HG02885 (cell line): ENCODE data around the gene SBF2.
"Not testable (repeated sequence)": the region's sequence is repeated elsewhere in the genome, so short reads cannot be mapped to it uniquely, and the experiment has no call there.

Experiments used
- ATAC-seq: cut with Tn5 transposase; IDR thresholded peaks from one replicate; pipeline ENCODE4 v1.9.1; 2021; ENCODE audit warnings: mild to moderate bottlenecking; ENCODE audit not compliant: unreplicated experiment, poor library complexity

SBF2 gene

DNA sequence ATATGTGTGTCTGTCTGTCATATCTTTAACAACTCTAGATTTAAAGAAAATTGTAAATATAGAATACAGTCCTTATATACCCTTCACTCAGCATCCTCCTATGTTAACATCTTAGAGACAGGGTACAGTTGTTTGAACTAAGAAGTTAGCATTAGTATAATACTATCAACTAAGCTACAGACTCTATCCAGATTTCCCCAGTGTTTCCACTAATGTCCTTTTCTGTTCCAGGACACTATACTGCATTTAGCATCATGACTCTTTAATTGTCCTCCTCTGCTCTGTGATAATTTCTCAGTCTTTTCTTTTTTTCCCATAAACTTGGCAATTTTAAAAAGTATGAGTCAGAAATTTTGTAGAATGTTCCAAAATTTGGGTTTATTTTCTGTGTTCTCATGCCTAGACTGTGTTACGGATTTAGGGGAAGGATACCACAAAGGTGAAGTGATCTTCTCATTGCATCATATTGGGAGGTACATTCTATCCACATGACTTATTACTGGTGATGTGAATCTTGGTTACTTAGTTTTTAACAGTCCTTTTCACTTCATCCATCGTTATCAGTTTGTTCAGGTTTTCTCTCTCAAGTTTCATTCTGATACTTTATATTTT lies 168.4 kb downstream of the SBF2 start:
- ATAC-seq: no peak

DNA sequence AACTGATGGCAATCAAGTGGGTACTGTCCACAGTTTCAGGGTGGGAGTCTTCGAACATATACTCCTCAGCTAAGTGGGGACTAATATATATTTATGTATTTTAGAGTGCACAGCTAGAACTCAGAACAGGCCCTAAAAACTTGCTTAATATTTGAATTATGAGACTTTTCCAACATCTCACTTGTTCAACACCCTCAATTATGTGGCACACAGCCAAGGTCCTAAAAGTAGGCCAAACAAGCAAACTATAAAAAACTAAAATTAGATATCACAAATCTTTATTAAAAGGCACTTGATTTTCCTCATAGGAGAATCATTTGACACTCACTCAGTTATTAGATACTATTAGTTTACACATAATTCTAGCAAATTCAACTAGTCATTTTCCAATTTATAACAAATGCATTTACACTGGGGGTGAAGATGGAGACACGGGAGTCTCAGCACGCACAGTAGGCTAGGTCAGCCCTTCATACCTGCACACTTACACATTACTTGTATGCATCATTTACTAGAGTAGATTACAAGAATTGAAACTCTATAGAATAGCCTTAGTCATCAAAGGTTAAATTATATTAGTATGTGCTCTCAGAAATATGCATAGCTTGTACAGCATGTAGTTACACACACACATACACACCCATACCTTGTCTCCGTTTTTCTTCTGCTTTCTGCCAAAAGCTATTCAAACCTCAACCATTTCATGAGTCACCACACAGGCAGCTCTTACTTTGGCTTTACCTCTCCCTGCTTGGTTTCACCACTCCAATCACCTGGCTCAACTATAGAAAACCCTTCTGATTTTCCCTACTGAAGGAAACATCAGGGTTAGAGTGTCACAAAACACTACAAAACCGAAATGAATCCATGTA lies 171.5 kb downstream of the SBF2 start:
- no peak for ATAC-seq

- no peak for ATAC-seq
These were observed 175.2 kb downstream of the SBF2 start for GRCh38 chr11:10118865-10119264.

DNA sequence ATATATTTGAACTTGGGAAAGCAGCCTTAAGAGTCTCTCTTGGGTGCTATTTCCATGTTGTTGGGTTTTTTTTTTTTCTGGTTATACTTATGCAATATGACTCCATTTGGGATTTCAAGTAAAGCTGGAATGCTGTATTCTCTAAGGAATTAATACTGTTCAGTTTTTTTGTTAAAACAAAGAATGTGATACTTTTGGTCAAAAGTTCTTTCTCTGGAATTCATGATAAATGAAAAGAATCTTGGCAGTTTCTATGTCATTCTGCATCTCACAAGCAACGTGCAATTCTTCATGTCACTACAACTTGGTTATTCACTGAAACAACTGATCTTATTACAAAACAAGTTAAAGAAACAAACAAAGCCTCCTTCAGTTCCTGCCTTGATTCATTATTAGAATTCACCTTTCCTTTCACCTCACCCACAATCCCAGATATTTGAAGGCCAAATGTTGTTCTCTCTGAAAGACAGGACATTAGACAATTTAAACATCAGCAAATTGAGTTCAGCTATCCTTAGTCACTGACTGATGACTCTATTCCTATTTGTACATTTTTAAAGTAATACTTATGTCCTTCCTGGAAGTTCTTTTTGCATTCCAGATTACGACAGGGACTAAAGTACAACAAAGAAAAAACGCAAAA lies 176.2 kb downstream of the SBF2 start:
- no peak for ATAC-seq

- no peak for ATAC-seq
These were observed 177.4 kb downstream of the SBF2 start for GRCh38 chr11:10116588-10116987.

- ATAC-seq: no peak
These were observed 179.2 kb downstream of the SBF2 start for GRCh38 chr11:10114593-10115404.

DNA sequence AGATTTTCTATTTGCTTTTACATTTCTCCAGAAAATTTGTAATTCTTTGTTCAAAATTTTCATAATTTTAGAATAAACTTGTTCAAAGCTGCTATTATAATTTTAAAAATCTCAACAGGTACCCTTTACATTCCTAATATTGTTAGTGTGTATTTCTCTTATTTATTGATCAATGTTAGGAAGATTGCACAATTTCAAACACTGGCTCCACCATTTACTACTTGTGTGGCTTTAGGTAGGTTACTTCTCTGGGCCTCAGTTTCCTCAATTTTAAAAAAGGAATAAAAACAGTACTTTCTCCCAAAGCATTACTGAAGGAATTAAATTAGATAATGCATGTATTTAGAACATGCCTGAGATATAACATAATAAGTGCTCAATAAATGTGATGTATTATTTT lies 180.2 kb downstream of the SBF2 start:
- ATAC-seq: no peak

GRCh38 chr11:10109806-10110205 lies 184.2 kb downstream of the SBF2 start:
- ATAC-seq: no peak

GRCh38 chr11:10108915-10109680 lies 184.9 kb downstream of the SBF2 start:
- ATAC-seq: no peak

DNA sequence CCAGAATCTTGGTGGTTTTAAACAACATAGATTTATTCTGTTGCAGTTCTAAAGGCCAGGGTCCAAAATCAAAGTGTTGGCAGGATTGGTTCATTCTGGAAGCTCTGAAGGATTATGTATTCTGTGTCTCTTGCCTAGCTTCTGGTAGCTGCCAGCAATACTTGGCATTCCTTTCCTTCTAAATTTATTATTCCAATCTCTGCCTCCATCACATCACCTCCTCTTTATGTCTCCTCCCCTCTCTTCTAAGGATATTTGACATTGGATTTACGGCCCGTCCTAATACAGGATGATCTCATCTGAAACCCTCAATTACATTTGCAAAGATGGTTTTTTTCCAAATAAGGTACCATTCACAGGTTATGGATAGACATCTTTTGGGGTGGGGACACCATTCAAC lies 186.5 kb downstream of the SBF2 start:
- ATAC-seq: no peak

GRCh38 chr11:10097615-10098014 lies 196.4 kb downstream of the SBF2 start:
- no peak for ATAC-seq

DNA sequence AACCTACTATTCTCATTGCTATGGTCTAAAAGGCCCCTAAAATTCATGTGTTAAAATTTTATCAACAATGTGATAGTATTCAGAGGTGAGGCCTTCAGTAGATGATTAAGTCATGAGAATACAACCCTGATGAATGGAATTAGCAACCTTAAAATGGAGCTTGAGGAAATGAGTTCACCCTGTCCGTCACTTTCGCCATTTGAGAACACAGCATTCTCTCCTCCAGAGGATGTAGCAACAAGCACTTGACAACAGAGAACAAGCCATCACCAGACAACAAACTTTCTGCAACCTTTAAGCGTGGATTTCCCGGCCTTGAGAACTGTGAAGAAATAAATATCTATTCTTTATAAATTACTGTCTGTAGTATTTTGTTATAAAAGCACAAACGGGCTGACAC lies 197.0 kb downstream of the SBF2 start:
- no peak for ATAC-seq

GRCh38 chr11:10095412-10096208 lies 198.4 kb downstream of the SBF2 start:
- no peak for ATAC-seq

GRCh38 chr11:10092426-10092825 lies 201.6 kb downstream of the SBF2 start:
- ATAC-seq: no peak

GRCh38 chr11:10091314-10092045 lies 202.5 kb downstream of the SBF2 start:
- no peak for ATAC-seq

DNA sequence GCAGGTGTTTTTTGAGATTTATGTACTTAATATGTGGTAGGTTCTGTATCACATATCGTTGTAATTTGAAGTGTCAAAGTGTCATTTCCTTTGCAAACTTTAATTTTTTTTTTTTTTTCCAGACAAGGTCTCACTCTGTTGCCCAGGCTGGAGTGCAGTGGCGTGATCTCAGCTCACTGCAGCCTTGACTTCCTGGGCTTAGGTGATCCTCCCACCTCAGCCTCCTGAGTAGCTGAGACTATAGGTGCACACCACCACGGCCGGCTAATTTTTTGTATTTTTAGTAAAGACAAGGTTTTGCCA lies 206.1 kb downstream of the SBF2 start:
- not testable (repeated sequence) for ATAC-seq

DNA sequence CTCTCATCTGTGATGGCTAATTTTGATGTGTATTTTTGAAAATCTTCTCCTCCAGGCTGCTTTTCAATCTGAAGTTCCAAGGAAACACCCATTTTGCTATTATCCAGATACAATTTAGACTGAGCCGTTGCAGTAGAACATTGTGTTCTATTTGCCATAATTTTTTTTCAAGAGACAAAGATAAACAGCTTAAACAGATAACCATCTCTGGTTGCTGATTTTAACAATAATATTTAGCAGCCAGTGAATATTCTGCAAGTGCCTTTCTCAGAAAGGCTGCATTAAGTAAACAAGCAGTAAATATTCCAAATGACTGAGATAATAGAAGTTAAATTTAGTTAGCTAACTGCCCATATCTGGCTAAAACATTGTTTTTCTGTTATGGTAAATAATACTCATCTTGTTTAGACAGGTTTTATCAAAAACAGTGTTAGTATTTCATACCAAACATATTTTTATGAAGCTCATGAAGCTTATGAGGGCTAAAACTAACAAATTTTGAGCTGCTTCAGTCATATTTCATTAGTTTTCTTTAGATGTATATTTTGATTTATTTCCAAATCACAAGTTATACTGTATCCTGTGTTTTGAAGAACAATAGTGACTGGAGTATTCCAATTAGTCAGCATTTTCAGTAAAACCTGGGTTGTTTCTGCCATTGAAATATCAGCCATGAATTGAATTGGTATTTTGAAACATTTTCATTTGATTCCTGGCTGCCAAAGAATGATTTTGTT lies 206.7 kb downstream of the SBF2 start:
- ATAC-seq: no peak

- ATAC-seq: no peak
These were observed 213.9 kb downstream of the SBF2 start for GRCh38 chr11:10080138-10080537.
